ENCODE results near the gene USP14.

The USP14 gene

GRCh38 chr18:231563-231962, 73.2 kb downstream of the USP14 start:
- Histone ChIP-seq H3K4me2 (ENCODE audit: low read depth, low read length) (no peak overlapping the region), H3K4me1 (ENCODE audit: low read length) (no peaks in the 10 kb centered on the region), H3F3A (ENCODE audit: insufficient read depth, low read length) (no peaks in the 10 kb centered on the region), H3K27me3 (replicated peaks; ENCODE audit: insufficient read depth, low read length) (no peaks in the 10 kb centered on the region), H3K36me3 (replicated peaks; ENCODE audit: insufficient read depth, low read length) (no peaks in the 10 kb centered on the region), H3K9me2 (replicated peaks; ENCODE audit: insufficient read depth, low read length) (no peaks in the 10 kb centered on the region), H2AFZ (ENCODE audit: low read length) (no peak overlapping the region), H3K4me3 (ENCODE audit: low read length) (no peak overlapping the region), H3K27ac (ENCODE audit: low read length) (no peak overlapping the region), H3K9me3 (replicated peaks; ENCODE audit: insufficient read depth, low read length) (no peaks in the 10 kb centered on the region), H3K9ac (ENCODE audit: low read length) (no peak overlapping the region), H3K79me2 (ENCODE audit: low read length) (no peaks in the 10 kb centered on the region), H4K20me1 (ENCODE audit: insufficient read depth, low read length) (no peaks in the 10 kb centered on the region)
- TF ChIP-seq EZH2 (optimal IDR thresholded peaks at IDR 0.05; ENCODE audit: low read depth, low read length) = no peak
- no peak for TF ChIP-seq CTCF (IDR thresholded peaks at IDR 0.05; ENCODE audit: low read length)
- TF ChIP-seq EZH2phosphoT487 (IDR thresholded peaks at IDR 0.05; ENCODE audit: low read length) = no peak
- DNase-seq = no peak

- Histone ChIP-seq H3K9ac (ENCODE audit: low read length) (no peak overlapping the region), H3K4me2 (ENCODE audit: low read depth, low read length) (no peak overlapping the region), H3F3A (ENCODE audit: insufficient read depth, low read length) (no peaks in the 10 kb centered on the region), H3K9me2 (replicated peaks; ENCODE audit: insufficient read depth, low read length) (no peaks in the 10 kb centered on the region), H2AFZ (ENCODE audit: low read length) (no peak overlapping the region), H3K36me3 (replicated peaks; ENCODE audit: insufficient read depth, low read length) (no peaks in the 10 kb centered on the region), H3K4me1 (ENCODE audit: low read length) (no peaks in the 10 kb centered on the region), H3K9me3 (replicated peaks; ENCODE audit: insufficient read depth, low read length) (no peaks in the 10 kb centered on the region), H3K27me3 (replicated peaks; ENCODE audit: insufficient read depth, low read length) (no peaks in the 10 kb centered on the region), H3K27ac (ENCODE audit: low read length) (no peak overlapping the region), H4K20me1 (ENCODE audit: insufficient read depth, low read length) (no peaks in the 10 kb centered on the region), H3K79me2 (ENCODE audit: low read length) (no peaks in the 10 kb centered on the region), H3K4me3 (ENCODE audit: low read length) (no peak overlapping the region)
- DNase-seq = no peak
- no peak for TF ChIP-seq CTCF (IDR thresholded peaks at IDR 0.05; ENCODE audit: low read length)
- TF ChIP-seq EZH2phosphoT487 (IDR thresholded peaks at IDR 0.05; ENCODE audit: low read length) = no peak
- no peak for TF ChIP-seq EZH2 (optimal IDR thresholded peaks at IDR 0.05; ENCODE audit: low read depth, low read length)
These were observed 81.8 kb downstream of the USP14 start for GRCh38 chr18:240175-240574.

- Histone ChIP-seq H3K9me3 (replicated peaks; ENCODE audit: insufficient read depth, low read length) (no peaks in the 10 kb centered on the region), H3K9me2 (replicated peaks; ENCODE audit: insufficient read depth, low read length) (no peaks in the 10 kb centered on the region), H3K4me2 (ENCODE audit: low read depth, low read length) (no peak overlapping the region), H3K9ac (ENCODE audit: low read length) (no peak overlapping the region), H3K4me3 (ENCODE audit: low read length) (no peak overlapping the region), H3K4me1 (ENCODE audit: low read length) (no peaks in the 10 kb centered on the region), H3K79me2 (ENCODE audit: low read length) (no peaks in the 10 kb centered on the region), H3K27me3 (replicated peaks; ENCODE audit: insufficient read depth, low read length) (no peaks in the 10 kb centered on the region), H3K27ac (ENCODE audit: low read length) (no peak overlapping the region), H3F3A (ENCODE audit: insufficient read depth, low read length) (no peaks in the 10 kb centered on the region), H3K36me3 (replicated peaks; ENCODE audit: insufficient read depth, low read length) (no peaks in the 10 kb centered on the region; the same call in 1 of the 2 replicates), H2AFZ (ENCODE audit: low read length) (no peak overlapping the region), H4K20me1 (ENCODE audit: insufficient read depth, low read length) (no peaks in the 10 kb centered on the region)
- DNase-seq = no peak
- TF ChIP-seq EZH2 (optimal IDR thresholded peaks at IDR 0.05; ENCODE audit: low read depth, low read length) (no peak), CTCF (IDR thresholded peaks at IDR 0.05; ENCODE audit: low read length) (no peak), EZH2phosphoT487 (IDR thresholded peaks at IDR 0.05; ENCODE audit: low read length) (no peak)
These were observed 87.0 kb downstream of the USP14 start for GRCh38 chr18:245282-245847.
